ENCODE results near the gene ARHGEF12. TPM values are rescaled to one million over a fixed set of nuclear protein-coding genes. Genes with fewer than 3 reads are reported as not detected.

Gene ARHGEF12
- total RNA-seq, 2 donors from 2014 or later, result 77.6 to 101 TPM

DNA sequence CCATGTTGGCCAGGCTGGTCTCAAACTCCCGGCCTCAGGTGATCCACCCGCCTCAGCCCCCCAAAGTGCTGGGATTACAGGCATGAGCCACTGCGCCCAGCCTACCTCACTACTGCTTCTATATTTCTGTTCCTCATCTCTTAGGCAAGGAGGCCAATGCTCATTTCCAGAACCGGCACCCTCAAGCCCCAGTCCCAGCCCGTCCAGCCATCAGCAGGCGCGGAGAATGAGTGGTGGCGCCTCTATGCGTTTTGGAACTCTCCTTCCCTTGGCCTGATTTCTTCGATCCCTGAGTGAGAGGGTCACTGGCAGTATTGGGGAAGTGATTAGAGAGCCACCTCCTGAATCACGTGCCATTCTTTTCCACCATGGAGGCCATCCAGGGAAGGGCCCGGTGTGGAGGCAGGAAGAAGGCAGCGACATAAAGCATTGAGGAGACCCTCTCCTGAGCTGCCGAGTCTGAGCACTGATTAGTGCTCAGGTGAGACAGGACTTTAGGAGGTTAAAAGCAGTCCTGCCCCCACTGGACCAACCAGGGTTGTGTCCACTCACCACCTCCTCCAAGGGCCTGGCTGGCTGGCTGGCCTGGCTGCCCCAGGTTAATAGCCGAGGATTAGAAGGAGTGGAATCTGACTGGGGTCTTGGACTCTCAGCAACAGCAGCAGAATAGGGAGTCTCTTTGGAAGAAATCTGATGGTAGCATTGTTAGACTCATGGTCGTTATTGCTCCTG lies 184.0 kb downstream of the ARHGEF12 start:
- intact Hi-C loops (cut with DNase I), result no loop called here
- peak; percentile 57 for DNase-seq (ENCODE audit: low spot score)

DNA sequence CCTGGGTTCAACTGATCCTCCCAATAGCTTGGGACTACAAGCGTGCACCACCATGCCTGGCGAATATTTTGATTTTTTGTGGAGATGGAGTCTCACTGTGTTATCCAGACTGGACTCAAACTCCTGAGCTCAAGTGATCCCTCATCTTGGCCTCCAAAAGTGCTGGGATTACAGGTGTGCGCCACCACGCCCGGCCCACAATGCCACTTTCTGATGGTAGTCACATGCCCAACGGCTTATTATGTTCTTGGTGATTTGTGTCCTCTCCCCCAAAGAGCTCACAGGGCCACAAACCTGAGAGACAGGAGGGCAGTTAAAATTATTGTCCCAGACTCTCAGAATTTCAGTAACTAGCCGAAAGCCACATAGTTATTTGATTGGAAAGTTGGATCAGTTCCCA lies 185.0 kb downstream of the ARHGEF12 start:
- intact Hi-C loops (cut with DNase I), result no loop called here
- peak; percentile 31 for DNase-seq (ENCODE audit: low spot score)

DNA sequence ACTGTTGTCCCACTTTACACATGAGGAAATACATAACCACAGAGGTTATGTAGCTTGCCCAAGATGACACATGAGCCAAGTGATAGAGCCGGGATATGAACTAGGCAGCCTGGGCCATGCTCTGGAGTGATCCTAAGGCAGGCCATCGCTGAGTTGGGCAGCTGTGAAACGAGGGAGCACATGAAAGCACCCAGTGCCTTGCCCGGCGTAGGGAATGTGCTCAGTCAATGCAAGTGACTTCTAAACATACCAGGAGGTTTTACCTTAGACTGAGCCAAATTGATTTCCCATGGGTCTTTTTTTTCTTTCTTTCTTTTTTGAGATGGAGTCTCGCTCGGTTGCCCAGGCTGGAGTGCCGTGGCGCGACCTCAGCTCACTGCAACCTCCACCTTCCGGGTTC lies 185.8 kb downstream of the ARHGEF12 start:
- peak; percentile 58 for DNase-seq (ENCODE audit: low spot score)
- intact Hi-C loops (cut with DNase I), result no loop called here

DNA sequence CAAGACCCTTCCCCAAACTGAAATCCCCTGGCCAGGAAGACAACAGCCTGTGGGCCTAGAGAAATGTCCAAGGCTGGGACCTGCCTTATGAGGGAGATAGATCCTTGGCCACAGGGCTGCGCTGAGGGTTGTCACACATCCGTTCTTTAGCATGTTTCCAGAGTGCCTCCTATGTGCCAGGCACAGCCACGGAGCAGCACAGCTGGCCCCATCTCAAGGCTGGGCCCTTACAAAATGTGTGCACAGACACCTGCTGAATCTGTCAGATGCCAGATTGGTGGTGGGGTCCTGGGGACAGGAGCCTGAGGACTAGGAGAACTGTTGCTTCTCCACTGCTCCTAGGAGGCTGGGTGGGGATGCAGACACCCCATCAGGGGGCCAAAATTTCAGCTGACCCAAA lies 186.5 kb downstream of the ARHGEF12 start:
- intact Hi-C loops (cut with DNase I), result no loop called here
- peak; percentile 72 for DNase-seq (ENCODE audit: low spot score)

DNA sequence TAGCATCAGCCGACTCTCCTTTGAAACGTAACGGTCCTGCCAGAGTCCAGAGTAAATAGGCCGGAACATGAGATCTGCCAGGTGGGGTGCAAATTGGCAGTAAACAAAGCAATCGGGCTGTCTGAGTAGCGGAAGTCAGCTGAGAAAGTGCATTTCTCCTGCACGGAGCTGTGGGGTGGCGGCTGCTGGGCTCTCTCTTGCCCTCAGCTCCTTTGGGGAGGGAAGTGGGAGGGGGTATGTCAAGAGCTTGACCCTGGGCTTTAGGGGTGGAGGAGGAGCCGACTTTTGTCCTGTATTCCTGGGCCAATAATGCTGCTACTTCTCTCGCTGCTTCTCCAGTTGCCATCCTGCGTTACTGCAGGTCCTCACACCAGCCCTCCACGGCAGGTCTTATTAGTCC lies 187.0 kb downstream of the ARHGEF12 start:
- no peak for DNase-seq (ENCODE audit: low spot score)
- intact Hi-C loops (cut with DNase I), result no loop called here

DNA sequence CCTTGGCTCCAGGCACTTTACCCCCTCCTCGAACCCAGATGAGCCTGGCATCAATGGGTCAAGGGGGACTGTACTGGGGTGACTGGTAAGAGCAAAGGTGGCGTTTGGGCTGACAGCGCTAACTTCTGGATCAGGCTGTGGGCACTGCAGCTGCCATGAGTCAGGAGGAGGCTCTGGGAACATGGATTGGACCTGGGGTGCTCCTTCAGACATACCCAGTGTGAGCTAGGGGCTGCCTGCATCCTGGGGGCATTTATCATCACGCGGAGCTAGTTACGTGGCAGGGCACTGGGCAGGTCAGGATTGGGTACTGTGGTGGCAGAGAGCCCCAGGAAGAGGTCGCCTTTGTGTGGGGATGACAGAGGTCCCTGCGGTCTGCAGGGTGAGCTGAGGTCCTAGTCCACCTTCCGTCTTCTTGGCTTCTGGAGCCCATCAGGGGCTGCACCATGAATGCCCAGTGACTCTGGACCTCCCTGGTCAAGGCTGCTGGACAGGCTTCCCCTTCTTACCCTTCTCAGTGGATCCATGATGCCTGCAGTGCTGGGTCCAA lies 188.4 kb downstream of the ARHGEF12 start:
- DNase-seq (ENCODE audit: low spot score), result peak; percentile 43
- intact Hi-C loops (cut with DNase I), result no loop called here

DNA sequence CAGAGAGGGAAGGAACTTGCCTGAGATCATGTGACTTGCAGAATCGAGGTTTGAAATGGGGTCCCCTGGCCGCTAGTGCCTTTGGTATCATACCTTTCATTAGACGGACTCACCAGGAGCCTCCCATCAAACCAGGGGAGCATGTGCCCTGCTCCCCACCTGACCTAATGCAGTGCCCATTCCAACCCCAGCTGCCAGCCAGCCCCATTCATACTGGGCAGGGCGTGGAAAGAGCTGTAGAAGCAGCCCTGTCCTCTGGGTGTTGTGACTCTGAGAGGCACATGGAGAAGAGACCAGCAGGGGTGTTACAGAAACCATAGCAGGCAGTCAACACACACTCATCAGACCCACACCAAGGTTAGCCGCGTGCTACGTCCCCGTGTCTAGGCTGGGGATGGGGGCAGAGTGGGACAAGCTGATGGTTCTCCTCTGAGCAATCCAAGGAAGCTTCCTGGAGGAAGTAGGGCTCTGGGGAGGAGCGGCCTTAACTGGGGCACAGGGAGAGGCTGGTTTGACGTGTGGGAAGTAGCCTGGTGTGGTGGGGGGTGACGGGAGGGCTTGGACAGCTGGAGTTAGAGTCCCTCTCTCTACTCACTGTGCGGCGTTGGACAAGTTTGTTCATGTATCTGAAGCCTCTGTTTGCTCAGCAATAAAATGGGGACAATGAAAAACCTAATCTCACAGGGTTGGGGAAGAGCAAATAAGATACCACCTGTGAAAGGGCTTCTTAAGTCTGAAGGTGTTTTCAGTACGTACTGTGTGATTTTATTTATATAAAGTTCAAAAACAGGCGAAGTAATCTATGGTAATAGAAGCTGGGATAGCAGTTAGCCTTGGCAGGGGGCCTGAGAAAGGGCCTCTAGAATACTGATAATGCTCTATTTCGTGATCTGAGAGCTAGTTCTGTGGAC lies 189.3 kb downstream of the ARHGEF12 start:
- intact Hi-C loops (cut with DNase I), result no loop called here

DNA sequence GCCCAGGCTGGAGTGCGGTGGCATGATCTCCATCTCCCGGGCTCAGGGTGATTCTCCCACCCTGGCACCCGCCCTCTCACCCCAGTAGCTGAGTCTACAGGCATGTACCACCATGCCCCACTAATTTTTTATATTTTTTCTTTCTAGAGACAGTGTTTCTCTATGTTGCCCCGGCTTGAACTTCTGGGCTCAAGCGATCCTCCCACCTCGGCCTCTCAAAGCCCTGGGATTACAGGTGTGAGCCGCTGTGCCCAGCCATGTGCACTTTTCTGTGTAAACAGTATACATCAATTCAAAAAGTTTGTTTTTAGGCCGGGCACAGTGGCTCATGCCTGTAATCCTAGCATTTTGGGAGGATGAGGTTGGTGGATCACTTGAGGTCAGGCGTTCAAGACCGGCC lies 190.0 kb downstream of the ARHGEF12 start:
- intact Hi-C loops (cut with DNase I), result no loop called here
- DNase-seq (ENCODE audit: low spot score), result peak; percentile 53

More for the DNA sequence above, 189.3 kb downstream of the ARHGEF12 start:
- DNase-seq (ENCODE audit: low spot score), result peak; percentile 49

DNA sequence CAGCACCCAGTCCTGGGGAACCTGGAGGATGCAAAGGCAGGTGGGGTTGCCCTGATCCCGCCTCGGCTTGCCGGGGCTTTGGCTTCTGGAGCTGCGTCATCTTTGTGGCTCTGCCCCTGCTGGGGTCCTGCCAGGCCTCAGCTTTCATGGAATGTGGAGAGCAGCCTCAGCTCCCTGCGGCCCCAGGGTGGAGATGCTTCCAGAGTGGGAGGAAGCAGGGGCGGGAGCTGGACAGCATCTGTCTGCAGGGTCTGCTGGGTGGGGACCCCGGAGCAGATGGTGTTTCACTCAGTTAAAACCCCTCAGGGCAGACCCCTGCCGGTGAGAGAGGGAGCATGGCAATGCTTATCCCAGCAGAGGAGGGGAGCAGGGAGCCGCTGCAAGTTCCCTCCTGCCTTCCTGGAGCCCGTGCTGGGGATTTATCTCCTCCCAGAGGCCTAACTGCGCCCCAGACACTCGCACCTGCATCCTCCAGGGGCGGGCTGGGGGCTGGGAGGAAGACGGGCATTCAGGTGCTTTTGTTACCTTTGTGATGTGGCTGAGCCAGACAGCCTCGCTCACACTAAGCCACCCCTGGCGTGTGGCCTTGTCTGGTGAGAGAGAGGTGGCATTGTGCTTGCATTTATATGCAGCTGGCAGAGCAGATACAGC lies 191.0 kb downstream of the ARHGEF12 start:
- DNase-seq (ENCODE audit: low spot score), result peak; percentile 87

DNA sequence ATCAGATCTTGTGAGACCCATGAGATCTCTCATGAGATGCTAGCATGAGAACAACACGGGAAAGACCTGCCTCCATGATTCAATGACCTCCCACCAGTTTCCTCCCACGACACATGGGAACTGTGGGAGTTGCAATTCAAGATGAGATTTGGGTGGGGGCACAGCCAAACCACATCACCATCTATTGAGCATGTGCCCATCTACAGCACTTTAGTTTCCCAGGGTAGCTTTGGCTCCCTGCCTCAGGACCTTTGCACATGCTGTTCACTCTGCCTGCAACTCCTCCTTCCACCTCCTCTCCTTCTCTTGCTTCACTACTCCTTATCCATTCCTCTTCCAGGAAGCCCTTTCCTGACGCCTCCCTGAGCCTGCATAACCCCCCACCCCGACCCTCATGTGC lies 192.5 kb downstream of the ARHGEF12 start:
- peak; percentile 22 for DNase-seq (ENCODE audit: low spot score)
- intact Hi-C loops (cut with DNase I), result no loop called here

More for the DNA sequence above, 191.0 kb downstream of the ARHGEF12 start:
- intact Hi-C loops (cut with DNase I), result no loop called here

DNA sequence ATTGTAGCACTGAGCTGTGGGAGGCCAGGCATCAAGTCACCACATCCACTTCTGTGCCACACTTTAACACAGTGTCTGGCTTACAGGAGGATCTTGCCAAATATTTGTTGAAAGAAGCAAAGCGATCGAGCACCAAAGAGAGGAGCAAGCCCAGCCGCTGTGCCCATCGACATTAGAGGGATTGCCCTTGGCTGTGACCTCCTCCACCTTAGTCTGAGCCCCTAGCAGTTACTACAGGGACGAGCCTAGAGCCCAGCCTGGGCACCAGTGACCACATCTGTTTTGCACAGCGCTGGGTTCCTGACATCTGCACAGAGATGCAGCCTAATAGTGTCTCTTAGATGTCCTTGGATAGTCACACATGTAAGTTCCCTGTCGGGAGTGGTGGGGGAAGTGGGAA lies 193.0 kb downstream of the ARHGEF12 start:
- intact Hi-C loops (cut with DNase I), result no loop called here

DNA sequence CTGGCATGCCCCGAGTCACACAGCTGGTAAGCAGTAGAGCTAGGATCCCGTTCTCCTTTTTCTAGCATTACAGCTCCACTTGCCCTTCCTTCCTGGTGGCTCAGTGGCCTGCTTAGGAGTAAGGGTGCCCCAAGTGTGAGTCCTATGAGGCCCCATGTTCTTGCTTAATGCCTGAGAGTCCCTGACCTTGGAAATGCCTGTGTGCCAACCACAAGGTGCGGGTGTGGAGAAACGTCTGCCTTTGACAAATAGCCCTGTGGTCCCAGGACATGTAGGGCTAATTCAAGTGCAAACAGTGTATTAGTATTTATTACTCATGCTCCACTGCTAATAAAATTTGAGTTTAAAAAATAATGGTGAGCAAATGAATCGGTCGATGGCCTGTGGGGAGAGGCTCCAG lies 193.7 kb downstream of the ARHGEF12 start:
- no peak for DNase-seq (ENCODE audit: low spot score)
- intact Hi-C loops (cut with DNase I), result no loop called here

More for the DNA sequence above, 193.0 kb downstream of the ARHGEF12 start:
- DNase-seq (ENCODE audit: low spot score), result peak; percentile 32

DNA sequence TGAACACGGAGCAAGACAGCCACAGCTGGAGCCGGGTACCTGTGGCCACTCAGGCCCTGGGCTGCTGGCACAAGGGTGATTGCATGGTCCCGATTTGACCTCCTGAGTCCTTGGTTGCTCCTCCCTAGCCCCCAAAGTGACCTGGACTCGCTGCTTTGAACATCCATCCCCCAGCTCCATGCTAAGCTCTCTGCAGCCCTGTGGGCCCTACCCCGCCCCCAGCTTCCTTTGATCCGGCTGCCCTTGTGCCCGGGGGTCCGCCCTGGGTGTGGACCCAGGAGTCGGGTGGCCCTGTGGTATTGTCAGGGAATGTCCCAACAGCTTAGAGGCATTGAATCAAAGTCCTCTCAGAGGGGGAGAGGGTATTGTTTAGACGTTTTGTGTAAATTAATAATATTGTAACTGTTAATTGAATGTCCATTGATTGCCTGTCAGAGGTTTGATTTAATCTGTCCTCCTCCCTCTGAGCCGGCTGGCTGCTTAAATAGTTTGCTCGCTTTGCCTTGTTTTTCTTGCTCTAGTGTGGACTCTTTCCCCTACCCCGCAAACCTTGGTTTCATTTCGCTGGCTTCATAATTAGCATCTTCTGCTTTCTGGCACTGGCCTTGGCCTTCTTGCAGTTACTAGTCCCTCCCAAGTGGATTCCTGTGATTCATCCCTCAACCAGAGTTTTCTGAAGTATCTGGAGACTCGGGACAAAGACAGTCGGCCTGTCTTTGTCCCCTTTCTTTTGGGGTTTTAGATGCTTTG lies 196.0 kb downstream of the ARHGEF12 start:
- intact Hi-C loops (cut with DNase I), result no loop called here
- DNase-seq (ENCODE audit: low spot score), result no peak

DNA sequence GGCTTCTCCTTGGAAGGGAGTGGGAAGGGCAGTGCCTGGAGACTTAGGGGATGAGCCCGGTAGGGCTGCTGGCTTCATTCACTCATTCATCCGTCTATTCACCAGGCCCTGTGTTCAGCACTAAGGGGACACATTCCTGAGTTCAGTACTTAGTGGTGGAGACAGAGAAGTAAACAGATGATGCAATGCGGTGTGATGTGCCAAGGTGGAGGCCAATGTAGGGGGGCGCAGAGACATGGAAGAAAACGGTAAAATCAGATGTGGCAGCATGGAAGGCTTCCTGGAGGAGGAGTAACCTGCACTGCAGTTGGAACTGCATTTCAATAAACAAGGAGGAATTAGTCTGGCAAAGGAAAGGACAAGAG lies 196.6 kb downstream of the ARHGEF12 start:
- no peak for DNase-seq (ENCODE audit: low spot score)

DNA sequence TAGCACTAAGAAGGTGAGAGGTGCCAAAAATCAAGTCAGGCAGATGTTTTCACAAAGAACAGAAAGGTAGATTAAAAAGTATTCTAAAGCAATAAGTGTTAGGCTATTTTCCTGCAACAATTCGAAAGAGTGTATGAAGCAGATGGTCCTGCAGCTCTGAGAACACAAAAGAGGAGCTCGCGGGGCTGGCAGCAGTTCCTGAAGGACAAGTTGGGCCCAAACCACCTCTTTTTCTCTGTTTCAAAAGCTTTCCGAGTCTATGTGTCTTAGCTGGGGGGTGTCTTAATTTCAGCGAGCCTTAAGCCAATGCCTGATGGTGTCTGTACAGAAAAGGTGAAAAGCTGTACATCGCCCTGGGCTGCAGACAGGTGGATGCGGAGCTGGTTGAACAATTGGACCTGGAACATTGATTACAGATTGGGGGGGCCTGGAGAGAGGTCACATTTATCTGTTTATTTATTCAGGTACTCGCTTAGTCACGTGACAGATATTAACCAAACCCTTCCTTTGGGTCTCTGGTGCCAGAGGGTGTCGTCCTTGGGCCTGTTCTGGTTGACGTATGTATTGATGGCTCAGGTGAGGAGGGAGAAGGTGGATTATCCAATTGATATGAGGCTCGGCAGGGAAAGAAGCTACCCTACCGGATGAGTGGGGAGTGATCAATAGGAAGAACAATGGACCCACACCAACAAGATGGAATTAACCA lies 200.0 kb downstream of the ARHGEF12 start:
- intact Hi-C loops (cut with DNase I), result no loop called here
- DNase-seq (ENCODE audit: low spot score), result no peak

More for the DNA sequence above, 196.6 kb downstream of the ARHGEF12 start:
- intact Hi-C loops (cut with DNase I), result no loop called here

DNA sequence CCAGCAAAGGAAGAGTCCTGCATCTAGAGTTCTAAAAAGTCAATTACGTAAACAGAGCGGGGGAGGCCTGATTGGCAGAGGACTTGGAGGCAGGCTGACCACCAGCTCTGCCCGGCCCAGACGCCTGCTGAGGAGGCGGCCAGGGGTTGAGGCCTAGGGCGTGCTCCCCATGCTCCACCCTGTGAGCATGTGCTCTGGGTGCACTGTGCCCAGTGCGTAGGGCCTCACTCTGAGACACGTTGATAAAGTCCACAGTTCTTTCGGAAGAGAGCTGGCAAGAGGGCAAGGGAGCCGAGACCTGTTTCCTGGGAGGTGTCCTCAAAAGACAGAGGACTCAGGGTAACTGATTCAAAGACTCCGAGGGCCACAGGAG lies 200.6 kb downstream of the ARHGEF12 start:
- intact Hi-C loops (cut with DNase I), result no loop called here
- no peak for DNase-seq (ENCODE audit: low spot score)

DNA sequence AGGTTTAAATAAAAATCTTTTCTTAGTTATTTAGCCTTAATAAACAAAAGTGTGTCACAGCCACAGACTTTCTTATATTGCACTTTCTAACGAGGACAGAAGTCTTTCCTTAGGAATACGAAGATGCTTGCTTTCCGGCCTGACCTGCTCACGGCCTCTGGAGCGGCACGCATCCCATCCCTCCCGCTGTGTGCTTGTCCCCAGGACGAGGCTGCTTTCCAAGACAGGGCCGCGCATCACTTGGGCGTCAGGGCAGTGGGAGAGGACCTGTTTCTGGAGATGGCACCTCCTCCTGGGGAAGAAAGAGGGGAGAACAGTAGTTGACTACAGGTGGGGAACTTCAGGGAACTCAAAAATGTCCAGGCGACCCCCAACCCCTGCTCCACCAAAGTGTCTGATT lies 201.8 kb downstream of the ARHGEF12 start:
- intact Hi-C loops (cut with DNase I), result no loop called here
- DNase-seq (ENCODE audit: low spot score), result no peak

DNA sequence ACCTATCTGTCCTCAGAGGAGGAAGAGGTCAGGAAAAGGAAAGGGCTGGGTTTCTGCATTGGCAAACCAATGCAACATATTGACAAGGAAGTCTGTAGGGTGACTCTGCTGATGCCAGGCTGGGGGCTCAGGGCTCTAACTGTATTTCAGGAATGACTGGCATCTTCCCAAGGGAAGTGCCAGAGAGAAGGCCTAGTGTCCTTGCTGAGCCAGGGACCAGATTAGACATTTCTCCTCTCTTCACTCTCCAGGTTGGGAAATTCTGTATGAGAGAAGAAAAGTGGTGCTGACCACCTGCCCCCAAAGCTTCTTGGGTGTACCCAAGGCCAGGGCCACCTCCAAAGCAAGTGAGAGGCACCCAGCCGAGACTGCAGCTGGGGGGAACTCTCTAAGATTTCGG lies 202.5 kb downstream of the ARHGEF12 start:
- DNase-seq (ENCODE audit: low spot score), result no peak
- intact Hi-C loops (cut with DNase I), result no loop called here
